Psoas muscle (tissue), 8 donors: Measurements from ENCODE around the gene PKNOX2. TPM values are rescaled to one million over a fixed set of nuclear protein-coding genes. Genes with fewer than 3 reads are reported as not detected.

Experiments used
- ATAC-seq, 4 donors: fragments of 200-7000 bp; cut with Tn5 transposase; one replicate each; pipeline ENCODE4 v1.9.1; 2020; ENCODE audit warnings: moderate library complexity in 3 of 4, mild to moderate bottlenecking in 2 of 4
- DNase-seq, 2 donors: peaks; one replicate each; pipeline ENCODE4 v3.0.0-alpha.2; 2020
- H3K27ac ChIP-seq: fragments of 200-600 bp; one replicate; pipeline ENCODE4 v1.8.0; 2022
- H3K27me3 ChIP-seq, 3 donors: fragments of 200-600 bp in 1 of 3; one replicate each; pipeline versions ENCODE4 v1.6.1 to v1.8.0; 2013 to 2022; ENCODE audit warnings: low read length in 2 of 3, mild to moderate bottlenecking in 2 of 3, moderate library complexity in 1 of 3; ENCODE audit not compliant: insufficient read depth in 3 of 3
- H3K36me3 ChIP-seq, 2 donors: fragments of 200-600 bp in 1 of 2; one replicate each; pipeline versions ENCODE4 v1.6.1 to v1.8.0; 2013 to 2022; ENCODE audit warnings: low read depth in 1 of 2, mild to moderate bottlenecking in 1 of 2, moderate library complexity in 1 of 2; ENCODE audit not compliant: insufficient read depth in 1 of 2
- H3K4me1 ChIP-seq: fragments of 200-600 bp; one replicate; pipeline ENCODE4 v1.8.0; 2022
- H3K4me3 ChIP-seq: fragments of 200-600 bp; one replicate; pipeline ENCODE4 v1.8.0; 2022; ENCODE audit warnings: mild to moderate bottlenecking
- H3K9me3 ChIP-seq: fragments of 200-600 bp; one replicate; pipeline ENCODE4 v1.8.0; 2022
- CTCF ChIP-seq: fragments of 200-600 bp; IDR thresholded peaks from one replicate; pipeline ENCODE4 v1.8.0; 2022; ENCODE audit warnings: antibody characterized with exemption
- WGBS, 3 donors: extraction: QIAGEN DNeasy Blood & Tissue Kit; methylation state at CpG; one replicate each; pipeline versions ENCODE4 v1.1.6 to v1.1.7; 2013; 5-methylcytosine and 5-hydroxymethylcytosine counted together
- intact Hi-C, 2 donors: fragments of 100-400 bp; cut with DNase I; formaldehyde crosslinking; loops; one replicate each; pipeline versions ENCODE4 v1.11.0 to v1.14.2; 2022
- polyA plus RNA-seq, 3 donors: library from polyadenylated mRNA; stranded (reverse); fragments of 200-250 nt; gene quantifications; one replicate each; pipeline ENCODE4 v1.2.3, GENCODE V29; 2013
- total RNA-seq, 4 donors: library from RNA; stranded (reverse); fragmentation: NEBNext Ultra II Directional in 2 of 4; extraction: Animal tissue kit (Norgen Biotek cat#: 25700) in 2 of 4; gene quantifications; one replicate each; pipeline versions ENCODE4 v1.2.1 to v1.2.4, GENCODE V29; 2021 to 2023
- donor health status: healthy with polysubstance abuse.
- donor health status: DM: no; HTN: no; CAD: no; lungs with moderate emphysema.
- donor health status: Bipolar disorder and iron deficiency.
- donor health status: healthy.
- donor health status: DM: yes; HTN: yes; CAD: no.
- donor health status: DM: no; HTN: no; CAD: no.
- donor health status: DM: no; HTN: no; CAD: no.
- donor health status: DM: yes; HTN: yes; CAD: no.

PKNOX2 gene
- total and polyA plus RNA-seq, 7 donors = 1.8 to 30.5 (median 14.5) TPM

GRCh38 chr11:125174686-125175085 lies 10.1 kb downstream of the PKNOX2 start:
- DNase-seq = no peak
- 71 to 80% (median 79%) methylated on average over 7 to 8 of the region's 8 CpGs for WGBS, 3 donors
- TF ChIP-seq CTCF = no peak

GRCh38 chr11:125175166-125175565 lies 10.6 kb downstream of the PKNOX2 start:
- DNase-seq (no peak), ATAC-seq (no peak)
- WGBS, 3 donors = 91 to 95% (median 91%) methylated on average over 4 of the region's 4 CpGs
- Histone ChIP-seq H3K4me3 (no peak overlapping the region), H3K27ac (no peak overlapping the region), H3K9me3 (no peaks in the 10 kb centered on the region), H3K36me3 (no peaks in the 10 kb centered on the region), H3K4me1 (peaks cover 38% of the 10 kb centered on the region), H3K27me3 (no peaks in the 10 kb centered on the region)
- no peak for TF ChIP-seq CTCF
- intact Hi-C loops = no loop called here

More at GRCh38 chr11:125174686-125175085, 10.1 kb downstream of the PKNOX2 start:
- Histone ChIP-seq H3K27me3 (no peaks in the 10 kb centered on the region), H3K27ac (no peak overlapping the region), H3K4me1 (peaks cover 40% of the 10 kb centered on the region), H3K9me3 (no peaks in the 10 kb centered on the region), H3K36me3 (no peaks in the 10 kb centered on the region), H3K4me3 (no peak overlapping the region)
- ATAC-seq = no peak
- intact Hi-C loops = loop anchor here in 1 of 2 donors (5.0 kb wide), 1 partner anchor 38 kb away; no protein-coding TSS in a partner anchor

- Histone ChIP-seq H3K27me3 (no peaks in the 10 kb centered on the region), H3K36me3 (no peaks in the 10 kb centered on the region), H3K9me3 (no peaks in the 10 kb centered on the region), H3K27ac (no peak overlapping the region), H3K4me1 (peaks cover 33% of the 10 kb centered on the region), H3K4me3 (no peak overlapping the region)
- DNase-seq (no peak), ATAC-seq (no peak)
- TF ChIP-seq CTCF = no peak
- WGBS, 3 donors = 63 to 80% (median 71%) methylated on average over 15 of the region's 15 CpGs
- intact Hi-C loops = no loop called here
These were observed 11.5 kb downstream of the PKNOX2 start for GRCh38 chr11:125175896-125176575.

- H3K27me3 ChIP-seq = no peaks in the 10 kb centered on the region
- WGBS, 3 donors = 57 to 71% (median 64%) methylated on average over 5 of the region's 5 CpGs
- H3K4me1 ChIP-seq = peaks cover 25% of the 10 kb centered on the region
- no peak for DNase-seq
- H3K27ac ChIP-seq = no peak overlapping the region
- H3K36me3 ChIP-seq = no peaks in the 10 kb centered on the region
- no peak for TF ChIP-seq CTCF
- H3K9me3 ChIP-seq = no peaks in the 10 kb centered on the region
- ATAC-seq = peak in 3 of 4 donors; percentile 22 to 32 (median 22)
- H3K4me3 ChIP-seq = no peak overlapping the region
- intact Hi-C loops = no loop called here
These were observed 12.3 kb downstream of the PKNOX2 start for GRCh38 chr11:125176866-125177265.

GRCh38 chr11:125177543-125177942 lies 13.0 kb downstream of the PKNOX2 start:
- DNase-seq (no peak), ATAC-seq (no peak)
- TF ChIP-seq CTCF = no peak
- no peak overlapping the region for H3K27ac ChIP-seq
- intact Hi-C loops = no loop called here
- no peak overlapping the region for H3K4me3 ChIP-seq
- H3K27me3 ChIP-seq = no peaks in the 10 kb centered on the region
- no peaks in the 10 kb centered on the region for H3K9me3 ChIP-seq
- peaks cover 24% of the 10 kb centered on the region for H3K4me1 ChIP-seq
- no peaks in the 10 kb centered on the region for H3K36me3 ChIP-seq
- WGBS, 3 donors = 86 to 88% (median 88%) methylated on average over 3 of the region's 3 CpGs
